Activated naive CD8-positive, alpha-beta T cell treated with anti-CD3 and anti-CD28 coated beads for 36 hours (primary cell): ENCODE data around the gene HEXD. TPM values are rescaled to one million over a fixed set of nuclear protein-coding genes. Genes with fewer than 3 reads are reported as not detected.
"Not testable (repeated sequence)": the region's sequence is repeated elsewhere in the genome, so short reads cannot be mapped to it uniquely, and the experiment has no call there.

Experiments used
- DNase-seq: peaks from one replicate; pipeline ENCODE4 v3.0.0; 2021
- H3K27ac Mint-ChIP-seq: one replicate; pipeline ENCODE4 v1.8.0; 2022; ENCODE audit warnings: mild to moderate bottlenecking, moderate library complexity, mixed read lengths
- H3K27me3 Mint-ChIP-seq: one replicate; pipeline ENCODE4 v1.8.0; 2022; ENCODE audit warnings: mild to moderate bottlenecking, mixed read lengths
- H3K36me3 Mint-ChIP-seq: one replicate; pipeline ENCODE4 v1.8.0; 2021; ENCODE audit warnings: mild to moderate bottlenecking, mixed read lengths
- H3K4me1 Mint-ChIP-seq: one replicate; pipeline ENCODE4 v1.8.0; 2021; ENCODE audit warnings: mixed read lengths
- H3K4me3 Mint-ChIP-seq: one replicate; pipeline ENCODE4 v1.8.0; 2022; ENCODE audit warnings: mild to moderate bottlenecking, moderate library complexity, mixed read lengths
- H3K9me3 Mint-ChIP-seq: one replicate; pipeline ENCODE4 v1.8.0; 2022; ENCODE audit warnings: mixed read lengths
- total RNA-seq, 2 experiments: library from RNA; stranded (reverse); gene quantifications; one replicate each; pipeline ENCODE4 v1.2.3, GENCODE V29; 2021

HEXD gene
- total RNA-seq, 2 experiments from 2014 or later = 17.3 to 20.3 TPM

GRCh38 chr17:82400206-82400605, 17.9 kb upstream of the HEXD start:
- no peak overlapping the region for H3K4me3 Mint-ChIP-seq
- H3K36me3 Mint-ChIP-seq = peaks cover 12% of the 10 kb centered on the region
- no peak for DNase-seq
- peaks cover 8% of the 10 kb centered on the region for H3K4me1 Mint-ChIP-seq
- H3K9me3 Mint-ChIP-seq = no peaks in the 10 kb centered on the region
- no peak overlapping the region for H3K27ac Mint-ChIP-seq
- no peaks in the 10 kb centered on the region for H3K27me3 Mint-ChIP-seq

GRCh38 chr17:82400830-82401229, 17.3 kb upstream of the HEXD start:
- peaks cover 13% of the 10 kb centered on the region for H3K36me3 Mint-ChIP-seq

GRCh38 chr17:82402865-82403264, 15.3 kb upstream of the HEXD start:
- H3K36me3 Mint-ChIP-seq = peaks cover 19% of the 10 kb centered on the region
- H3K4me3 Mint-ChIP-seq = no peak overlapping the region
- H3K9me3 Mint-ChIP-seq = no peaks in the 10 kb centered on the region
- H3K27ac Mint-ChIP-seq = no peak overlapping the region
- peaks cover 14% of the 10 kb centered on the region for H3K4me1 Mint-ChIP-seq
- H3K27me3 Mint-ChIP-seq = no peaks in the 10 kb centered on the region
- DNase-seq = no peak

More at GRCh38 chr17:82400830-82401229, 17.3 kb upstream of the HEXD start:
- Mint-ChIP-seq H3K27ac (peak overlapping the region; percentile 73), H3K4me3 (peak overlapping the region; percentile 72), H3K9me3 (no peaks in the 10 kb centered on the region), H3K27me3 (no peaks in the 10 kb centered on the region), H3K4me1 (peaks cover 8% of the 10 kb centered on the region)
- DNase-seq = peak; percentile 64

GRCh38 chr17:82403662-82404660, 14.2 kb upstream of the HEXD start:
- DNase-seq = no peak
- H3K36me3 Mint-ChIP-seq = peaks cover 19% of the 10 kb centered on the region
- H3K9me3 Mint-ChIP-seq = no peaks in the 10 kb centered on the region
- H3K4me1 Mint-ChIP-seq = peaks cover 14% of the 10 kb centered on the region
- no peaks in the 10 kb centered on the region for H3K27me3 Mint-ChIP-seq
- no peak overlapping the region for H3K27ac Mint-ChIP-seq
- no peak overlapping the region for H3K4me3 Mint-ChIP-seq

- no peak overlapping the region for H3K27ac Mint-ChIP-seq
- DNase-seq = no peak
- peaks cover 14% of the 10 kb centered on the region for H3K4me1 Mint-ChIP-seq
- peaks cover 19% of the 10 kb centered on the region for H3K36me3 Mint-ChIP-seq
- H3K27me3 Mint-ChIP-seq = no peaks in the 10 kb centered on the region
- H3K9me3 Mint-ChIP-seq = no peaks in the 10 kb centered on the region
- H3K4me3 Mint-ChIP-seq = no peak overlapping the region
Observed at GRCh38 chr17:82405051-82405450, 13.1 kb upstream of the HEXD start.

- Mint-ChIP-seq H3K27ac (no peak overlapping the region), H3K4me3 (no peak overlapping the region), H3K27me3 (no peaks in the 10 kb centered on the region), H3K4me1 (peaks cover 9% of the 10 kb centered on the region), H3K9me3 (no peaks in the 10 kb centered on the region), H3K36me3 (peaks cover 16% of the 10 kb centered on the region)
- DNase-seq = no peak
Observed at GRCh38 chr17:82406131-82406671, 11.9 kb upstream of the HEXD start.

- Mint-ChIP-seq H3K36me3 (peaks cover 10% of the 10 kb centered on the region), H3K9me3 (no peaks in the 10 kb centered on the region), H3K4me3 (no peak overlapping the region), H3K4me1 (peaks cover 6% of the 10 kb centered on the region), H3K27me3 (no peaks in the 10 kb centered on the region), H3K27ac (peak overlapping the region; percentile 51)
- no peak for DNase-seq
Observed at GRCh38 chr17:82407255-82407654, 10.9 kb upstream of the HEXD start.

GRCh38 chr17:82408288-82408937, 9.7 kb upstream of the HEXD start:
- H3K36me3 Mint-ChIP-seq = peaks cover 10% of the 10 kb centered on the region
- no peak overlapping the region for H3K4me3 Mint-ChIP-seq
- no peak overlapping the region for H3K27ac Mint-ChIP-seq
- no peaks in the 10 kb centered on the region for H3K27me3 Mint-ChIP-seq
- H3K4me1 Mint-ChIP-seq = peaks cover 6% of the 10 kb centered on the region
- H3K9me3 Mint-ChIP-seq = no peaks in the 10 kb centered on the region
- DNase-seq = no peak

GRCh38 chr17:82408938-82409318, 9.2 kb upstream of the HEXD start:
- no peaks in the 10 kb centered on the region for H3K27me3 Mint-ChIP-seq
- no peak overlapping the region for H3K27ac Mint-ChIP-seq
- DNase-seq = no peak
- H3K4me3 Mint-ChIP-seq = no peak overlapping the region
- peaks cover 7% of the 10 kb centered on the region for H3K36me3 Mint-ChIP-seq
- H3K9me3 Mint-ChIP-seq = no peaks in the 10 kb centered on the region
- H3K4me1 Mint-ChIP-seq = peaks cover 6% of the 10 kb centered on the region

- Mint-ChIP-seq H3K9me3 (no peaks in the 10 kb centered on the region), H3K4me1 (peaks cover 13% of the 10 kb centered on the region), H3K36me3 (peaks cover 12% of the 10 kb centered on the region), H3K27ac (no peak overlapping the region), H3K4me3 (no peak overlapping the region), H3K27me3 (no peaks in the 10 kb centered on the region)
- DNase-seq = no peak
Observed at GRCh38 chr17:82410014-82410716, 8.0 kb upstream of the HEXD start.

- Mint-ChIP-seq H3K4me1 (peaks cover 13% of the 10 kb centered on the region), H3K27me3 (no peaks in the 10 kb centered on the region), H3K27ac (no peak overlapping the region), H3K36me3 (peaks cover 9% of the 10 kb centered on the region), H3K9me3 (no peaks in the 10 kb centered on the region), H3K4me3 (no peak overlapping the region)
- no peak for DNase-seq
Observed at GRCh38 chr17:82411396-82412053, 6.6 kb upstream of the HEXD start.

DNA sequence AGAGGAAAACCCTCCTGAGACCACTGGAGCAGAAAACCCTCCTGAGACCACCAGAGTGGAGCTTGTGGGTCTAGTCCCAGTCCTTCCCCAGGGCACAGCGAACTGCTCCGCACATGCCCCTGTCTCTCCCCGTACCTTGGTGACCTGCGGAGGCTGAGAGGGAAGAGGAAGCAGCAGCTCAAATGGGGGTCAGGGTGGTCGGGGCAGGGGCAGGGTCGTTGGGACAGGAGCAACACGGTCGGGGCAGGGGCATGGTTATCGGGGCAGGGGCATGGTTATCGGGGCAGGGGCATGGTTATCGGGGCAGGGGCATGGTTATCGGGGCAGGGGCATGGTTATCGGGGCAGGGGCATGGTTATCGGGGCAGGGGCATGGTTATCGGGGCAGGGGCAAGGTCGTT, 6.1 kb upstream of the HEXD start:
- H3K4me1 Mint-ChIP-seq = peaks cover 13% of the 10 kb centered on the region
- H3K27ac Mint-ChIP-seq, H3K4me3 Mint-ChIP-seq, H3K9me3 Mint-ChIP-seq, H3K36me3 Mint-ChIP-seq, DNase-seq, H3K27me3 Mint-ChIP-seq: not testable (repeated sequence)

DNA sequence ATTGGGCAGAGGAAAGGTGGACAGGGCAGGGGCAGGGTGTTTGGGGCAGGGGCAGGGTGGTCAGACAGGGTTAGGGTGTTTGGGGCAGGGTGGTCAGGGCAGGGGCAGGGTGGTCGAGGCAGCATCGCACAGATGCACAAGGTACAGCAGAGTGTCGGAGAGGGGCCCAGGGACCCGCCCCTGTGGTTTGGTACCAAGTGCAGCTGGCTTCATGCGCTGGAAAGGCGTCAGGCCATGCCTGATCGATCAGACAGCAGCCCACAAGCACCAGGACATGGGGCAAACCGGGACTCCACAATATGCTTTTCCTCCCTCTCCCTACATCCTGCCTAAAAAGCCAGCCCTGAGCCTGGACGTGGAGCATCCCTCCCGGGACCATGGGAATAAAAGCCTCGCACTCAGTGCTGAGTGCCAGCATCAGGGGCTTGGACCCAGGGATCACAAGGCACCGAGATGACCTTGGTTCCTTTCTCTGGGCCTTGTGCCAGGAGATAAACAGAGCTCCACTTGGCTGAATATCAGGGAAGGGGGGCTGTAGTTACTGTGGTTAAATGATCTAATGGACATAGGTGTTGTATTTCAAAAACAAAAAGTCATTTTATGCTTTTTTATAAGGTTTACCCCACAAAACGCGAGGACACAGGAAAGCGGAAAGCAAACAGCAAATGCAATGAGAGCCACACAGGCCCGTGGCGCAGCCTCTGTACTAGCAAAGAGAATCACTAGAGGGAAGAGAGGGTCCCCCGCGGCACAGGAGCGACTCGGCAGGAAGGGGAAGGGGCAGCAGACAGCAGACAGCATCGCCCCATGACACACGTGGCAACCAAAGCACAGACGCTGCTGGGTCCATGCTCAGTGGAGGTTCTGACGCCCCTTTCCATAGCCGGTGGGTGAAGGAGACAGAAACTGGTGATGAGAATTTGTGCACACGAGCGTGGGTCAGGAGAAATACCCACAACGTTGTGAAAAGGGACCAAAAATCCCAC, 5.3 kb upstream of the HEXD start:
- no peak for DNase-seq
- Mint-ChIP-seq H3K4me3 (no peak overlapping the region), H3K27ac (no peak overlapping the region), H3K4me1 (peaks cover 9% of the 10 kb centered on the region), H3K36me3 (peaks cover 5% of the 10 kb centered on the region), H3K27me3 (no peaks in the 10 kb centered on the region), H3K9me3 (no peaks in the 10 kb centered on the region)
